Fibroblast of peridontal ligament (primary cell): ENCODE measurements around the gene MLXIP.

Experiments used
- DNase-seq: peaks from one replicate; pipeline ENCODE4 v3.0.0-alpha.2; 2010; ENCODE audit errors: extremely low read depth

MLXIP gene

DNA sequence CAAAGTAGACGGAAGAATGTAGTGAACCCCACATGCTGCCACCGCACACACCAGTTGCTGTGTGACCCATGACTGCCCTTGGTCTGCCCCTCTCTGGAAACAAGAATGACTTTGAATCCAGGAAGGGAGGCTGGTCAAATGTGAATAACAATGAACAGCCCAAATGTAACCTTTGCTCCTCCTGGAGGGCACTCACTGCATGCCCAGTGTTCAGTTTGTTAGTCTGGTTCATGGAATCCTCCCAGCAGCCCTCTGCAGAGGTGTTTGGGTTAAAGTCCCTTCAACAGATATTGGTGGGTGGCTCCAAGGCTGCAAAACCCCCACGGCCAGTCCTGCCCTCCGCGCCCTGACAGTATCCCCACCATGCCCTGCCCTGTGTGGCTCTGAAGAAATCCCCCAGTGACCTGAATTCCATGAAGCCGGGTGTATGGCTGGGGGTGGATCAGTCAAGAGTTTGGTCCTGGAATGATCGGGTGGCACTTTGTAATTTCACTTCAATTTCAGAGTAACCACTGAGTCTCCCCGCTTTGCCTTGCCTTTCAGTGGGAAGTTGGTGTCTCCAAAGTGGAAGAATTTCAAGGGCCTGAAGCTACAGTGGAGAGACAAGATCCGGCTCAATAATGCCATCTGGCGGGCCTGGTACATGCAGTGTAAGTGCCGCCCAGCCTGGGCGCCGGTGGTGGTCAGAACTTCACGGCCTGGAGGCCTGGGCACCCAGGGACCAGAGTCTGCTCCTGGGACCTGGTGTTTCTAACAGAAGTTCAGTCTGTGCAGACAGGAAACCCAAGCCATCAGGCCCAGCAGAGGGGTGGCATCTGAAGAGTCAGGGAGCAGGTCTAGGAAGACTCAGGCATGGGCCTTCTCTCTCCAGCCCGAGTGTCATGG, 48.4 kb downstream of the MLXIP start:
- DNase-seq = peak; percentile 67

DNA sequence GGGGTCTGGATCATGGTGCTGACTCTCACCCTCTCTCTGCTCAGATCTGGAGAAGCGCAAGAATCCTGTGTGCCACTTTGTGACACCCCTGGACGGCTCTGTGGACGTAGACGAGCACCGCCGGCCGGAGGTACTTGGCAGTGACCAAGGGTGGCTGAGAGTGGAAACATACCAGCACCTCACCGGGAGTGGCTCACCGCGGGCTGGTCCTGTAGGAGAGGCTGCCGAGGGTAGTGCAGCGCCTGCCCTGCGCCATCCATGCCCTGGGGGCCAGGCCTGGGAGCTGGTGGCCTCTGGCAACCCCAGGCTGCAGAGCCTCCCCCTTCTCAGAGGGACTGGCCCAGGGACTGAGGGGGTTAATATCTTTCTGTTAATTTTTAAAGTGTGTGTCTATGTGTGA, 49.3 kb downstream of the MLXIP start:
- no peak for DNase-seq

DNA sequence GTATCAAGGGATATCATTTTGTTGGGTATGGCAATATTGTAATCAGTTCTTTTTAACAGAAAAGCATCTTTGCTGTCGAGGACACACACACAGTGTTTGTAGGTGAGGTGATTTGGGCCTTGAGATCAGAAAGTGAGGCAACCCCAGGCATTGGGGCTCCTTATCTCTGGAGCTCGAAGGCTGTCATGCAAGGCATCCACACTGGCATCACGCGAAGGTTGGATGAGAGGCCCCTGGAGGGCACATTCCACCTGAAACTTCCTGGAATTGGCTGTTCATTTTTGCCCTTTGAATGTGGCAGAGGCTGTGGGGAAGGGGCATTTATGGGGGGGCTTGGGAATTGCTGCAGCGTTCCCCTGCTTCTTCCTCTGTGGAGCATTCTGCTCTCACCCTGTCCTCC, 49.9 kb downstream of the MLXIP start:
- no peak for DNase-seq

DNA sequence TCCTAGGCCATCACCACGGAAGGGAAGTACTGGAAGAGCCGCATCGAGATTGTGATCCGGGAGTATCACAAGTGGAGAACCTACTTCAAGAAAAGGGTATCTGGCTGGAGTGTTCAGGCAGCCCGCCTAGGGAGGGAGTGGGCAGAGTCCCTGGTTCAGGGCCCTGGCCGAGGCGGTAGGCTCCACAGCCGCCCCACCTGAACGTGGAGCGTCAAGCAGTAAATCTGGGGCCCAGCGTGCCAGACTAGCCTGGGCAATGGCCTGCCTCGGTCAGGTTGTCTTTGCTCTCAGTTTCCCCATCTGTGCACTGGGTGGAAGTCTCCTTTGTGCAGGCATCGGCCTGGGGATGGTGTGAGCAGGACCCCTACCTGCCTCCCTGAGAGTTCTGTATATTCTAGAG, 50.6 kb downstream of the MLXIP start:
- no peak for DNase-seq

DNA sequence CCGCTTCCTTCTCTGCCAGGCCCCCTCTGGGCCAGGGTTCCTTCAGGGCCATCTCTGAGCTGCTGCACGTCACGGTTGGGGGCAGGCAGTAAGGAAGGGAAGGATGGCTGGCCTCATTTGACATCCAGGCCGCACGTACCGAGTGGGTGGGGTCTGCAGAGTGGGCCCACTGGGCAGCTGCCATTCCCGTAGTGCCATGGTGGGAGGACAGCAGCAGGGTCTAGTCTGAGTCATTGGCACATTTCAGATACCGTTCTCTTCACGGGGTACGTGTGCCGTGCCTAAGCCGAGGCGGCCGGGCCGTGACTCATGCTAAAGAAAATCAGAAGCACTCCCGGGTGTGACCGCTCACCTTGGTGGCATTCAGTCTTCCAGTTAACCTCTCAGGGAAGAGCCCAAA, 51.6 kb downstream of the MLXIP start:
- DNase-seq = no peak

DNA sequence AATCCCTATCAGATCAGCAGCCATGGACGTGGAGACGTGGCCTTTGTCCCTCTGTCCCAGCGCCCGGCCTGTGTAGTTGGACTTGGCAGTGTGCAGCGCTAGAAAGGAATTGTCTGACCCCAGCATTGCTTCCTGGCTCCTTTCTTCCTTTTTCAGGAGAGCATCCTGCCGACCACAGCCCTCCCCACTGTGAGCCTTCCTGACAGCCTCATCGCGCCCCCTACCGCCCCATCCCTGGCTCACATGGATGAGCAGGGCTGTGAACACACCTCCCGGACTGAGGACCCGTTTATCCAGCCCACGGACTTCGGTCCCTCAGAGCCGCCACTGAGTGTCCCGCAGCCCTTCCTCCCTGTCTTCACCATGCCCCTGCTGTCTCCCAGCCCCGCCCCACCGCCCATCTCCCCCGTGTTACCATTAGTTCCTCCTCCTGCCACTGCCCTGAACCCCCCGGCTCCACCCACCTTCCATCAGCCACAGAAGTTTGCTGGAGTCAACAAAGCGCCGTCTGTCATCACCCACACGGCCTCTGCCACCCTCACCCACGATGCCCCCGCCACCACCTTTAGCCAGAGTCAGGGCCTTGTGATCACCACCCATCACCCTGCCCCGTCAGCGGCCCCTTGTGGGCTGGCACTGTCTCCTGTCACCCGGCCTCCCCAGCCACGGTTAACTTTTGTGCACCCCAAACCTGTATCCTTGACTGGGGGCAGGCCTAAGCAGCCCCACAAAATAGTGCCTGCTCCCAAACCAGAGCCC, 54.8 kb downstream of the MLXIP start:
- DNase-seq = no peak

DNA sequence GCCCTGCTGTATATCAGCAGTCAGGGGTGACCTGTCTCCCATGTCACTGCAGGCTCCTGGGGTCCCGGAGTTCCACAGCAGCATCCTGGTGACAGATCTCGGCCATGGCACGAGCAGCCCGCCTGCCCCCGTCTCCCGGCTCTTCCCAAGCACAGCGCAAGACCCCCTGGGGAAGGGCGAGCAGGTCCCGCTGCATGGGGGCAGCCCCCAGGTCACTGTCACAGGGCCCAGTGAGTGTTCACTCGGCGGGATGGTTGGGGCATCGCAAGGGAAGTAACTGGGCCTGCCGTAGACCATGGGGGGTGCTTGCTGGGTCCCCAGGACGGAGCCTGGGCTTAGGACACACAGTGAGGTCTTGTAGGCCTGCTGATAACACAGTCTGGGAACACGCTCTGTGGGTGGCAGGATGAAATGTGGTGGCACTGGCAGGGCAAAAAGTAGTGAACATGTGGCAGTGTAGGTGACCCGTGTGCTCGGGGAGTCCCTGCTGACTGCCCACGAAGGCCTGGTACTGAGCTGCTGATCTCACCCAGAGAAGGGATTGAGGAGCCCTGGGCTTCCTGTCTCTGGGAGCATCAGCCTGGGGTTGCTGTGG, 57.0 kb downstream of the MLXIP start:
- DNase-seq = no peak

DNA sequence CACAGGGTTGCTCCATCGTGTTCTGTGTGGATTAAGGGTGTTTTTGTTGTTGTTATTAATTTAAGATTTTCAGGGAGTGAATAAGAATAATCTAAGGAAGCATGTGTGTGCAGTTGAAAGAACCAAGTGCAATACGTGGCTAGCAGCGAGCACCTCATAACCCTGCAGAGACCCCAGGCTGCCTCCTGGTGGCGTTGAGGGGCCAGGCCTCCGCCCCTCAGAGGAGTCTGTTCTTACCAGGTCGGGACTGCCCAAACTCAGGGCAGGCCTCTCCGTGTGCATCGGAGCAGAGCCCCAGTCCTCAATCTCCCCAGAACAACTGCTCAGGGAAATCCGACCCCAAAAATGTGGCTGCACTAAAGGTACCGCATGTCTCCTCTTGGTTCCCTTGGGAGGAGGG, 58.7 kb downstream of the MLXIP start:
- DNase-seq = no peak

DNA sequence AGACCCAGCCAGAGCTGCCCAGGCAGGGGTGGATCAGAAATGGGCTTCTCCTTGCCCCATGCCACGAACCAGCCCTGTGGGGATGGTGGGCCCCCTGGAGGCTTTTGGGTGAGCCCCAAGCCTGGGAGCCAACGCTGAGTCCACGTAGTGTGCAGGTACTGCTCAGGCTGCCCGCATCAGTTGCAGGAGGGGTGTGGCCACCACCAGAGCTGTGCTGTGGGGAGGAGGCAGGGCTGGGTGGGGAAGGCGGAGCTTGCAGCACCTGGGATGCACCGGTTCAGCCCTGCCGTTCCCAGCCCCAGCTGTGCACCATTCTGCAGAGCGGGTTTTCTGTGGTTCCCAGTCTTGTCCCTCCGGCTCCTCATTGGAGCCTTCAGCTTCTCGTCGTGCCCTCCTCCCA, 59.1 kb downstream of the MLXIP start:
- no peak for DNase-seq

DNA sequence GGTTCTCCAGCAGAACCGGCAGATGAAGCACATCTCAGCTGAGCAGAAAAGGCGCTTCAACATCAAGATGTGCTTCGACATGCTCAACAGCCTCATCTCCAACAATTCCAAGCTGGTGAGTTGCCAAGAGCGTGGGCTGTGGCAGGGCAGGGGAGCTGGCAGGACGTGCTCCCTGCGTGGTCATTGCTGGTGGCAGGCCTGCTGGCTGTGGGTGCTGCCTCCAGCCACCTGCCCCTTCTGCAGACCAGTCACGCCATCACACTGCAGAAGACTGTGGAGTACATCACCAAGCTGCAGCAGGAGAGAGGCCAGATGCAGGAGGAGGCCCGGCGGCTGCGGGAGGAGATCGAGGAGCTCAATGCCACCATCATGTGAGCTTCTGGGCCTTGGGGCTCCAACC, 59.6 kb downstream of the MLXIP start:
- no peak for DNase-seq

DNA sequence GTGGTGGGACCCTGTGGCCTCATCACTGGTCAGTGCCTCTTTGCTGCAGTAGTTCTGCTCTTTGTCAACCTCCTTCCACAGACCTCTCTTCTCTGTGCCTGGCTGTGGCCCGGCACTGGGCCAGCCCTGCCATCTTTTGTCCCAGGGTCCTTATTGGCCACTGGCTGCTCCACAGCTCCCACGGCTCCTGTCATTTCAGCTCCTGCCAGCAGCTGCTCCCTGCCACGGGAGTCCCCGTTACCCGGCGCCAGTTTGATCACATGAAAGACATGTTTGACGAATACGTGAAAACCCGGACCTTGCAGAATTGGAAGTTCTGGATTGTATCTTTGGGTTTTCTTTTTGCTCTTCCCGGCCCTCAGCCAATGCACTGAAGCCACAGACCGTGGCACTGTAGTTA, 60.1 kb downstream of the MLXIP start:
- DNase-seq = no peak

DNA sequence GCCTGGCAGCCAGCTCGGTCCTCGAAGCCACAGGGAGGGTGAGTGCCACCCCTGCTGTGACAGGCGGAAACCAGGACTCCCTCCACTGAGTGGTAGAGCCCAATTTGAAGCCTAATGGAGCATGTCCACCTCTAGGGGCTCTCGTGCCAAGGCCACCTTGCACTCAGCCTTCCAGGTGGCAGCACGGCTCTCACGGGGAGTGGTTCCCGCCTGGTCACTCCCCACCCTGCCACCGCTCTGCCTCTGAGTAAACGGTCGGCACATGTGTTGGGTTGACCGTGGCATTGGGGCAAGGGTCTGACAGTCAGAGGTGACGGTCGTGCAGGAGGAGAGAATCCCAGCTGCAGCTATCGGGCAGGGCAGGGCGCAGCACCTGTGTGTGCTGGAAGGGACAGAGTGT, 60.7 kb downstream of the MLXIP start:
- DNase-seq = no peak

DNA sequence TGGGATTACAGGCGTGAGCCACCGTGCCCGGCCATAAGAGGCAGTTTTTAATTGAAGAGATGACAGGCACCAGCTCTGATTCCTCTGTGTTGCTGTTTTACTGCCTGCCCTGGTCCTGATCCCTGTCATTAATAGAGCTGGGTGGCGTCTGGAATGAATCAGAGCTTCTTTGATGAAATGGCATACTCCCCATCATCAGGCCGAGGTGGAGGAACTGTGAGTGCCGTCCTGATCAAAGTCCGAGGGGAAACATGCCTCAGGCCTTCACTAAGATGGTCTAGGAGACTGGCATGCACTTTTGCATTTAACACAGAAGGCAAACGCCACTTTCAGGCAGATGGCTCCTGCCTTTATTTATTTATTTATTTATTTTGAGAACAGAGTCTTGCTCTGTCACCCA, 61.4 kb downstream of the MLXIP start:
- DNase-seq = no peak

DNA sequence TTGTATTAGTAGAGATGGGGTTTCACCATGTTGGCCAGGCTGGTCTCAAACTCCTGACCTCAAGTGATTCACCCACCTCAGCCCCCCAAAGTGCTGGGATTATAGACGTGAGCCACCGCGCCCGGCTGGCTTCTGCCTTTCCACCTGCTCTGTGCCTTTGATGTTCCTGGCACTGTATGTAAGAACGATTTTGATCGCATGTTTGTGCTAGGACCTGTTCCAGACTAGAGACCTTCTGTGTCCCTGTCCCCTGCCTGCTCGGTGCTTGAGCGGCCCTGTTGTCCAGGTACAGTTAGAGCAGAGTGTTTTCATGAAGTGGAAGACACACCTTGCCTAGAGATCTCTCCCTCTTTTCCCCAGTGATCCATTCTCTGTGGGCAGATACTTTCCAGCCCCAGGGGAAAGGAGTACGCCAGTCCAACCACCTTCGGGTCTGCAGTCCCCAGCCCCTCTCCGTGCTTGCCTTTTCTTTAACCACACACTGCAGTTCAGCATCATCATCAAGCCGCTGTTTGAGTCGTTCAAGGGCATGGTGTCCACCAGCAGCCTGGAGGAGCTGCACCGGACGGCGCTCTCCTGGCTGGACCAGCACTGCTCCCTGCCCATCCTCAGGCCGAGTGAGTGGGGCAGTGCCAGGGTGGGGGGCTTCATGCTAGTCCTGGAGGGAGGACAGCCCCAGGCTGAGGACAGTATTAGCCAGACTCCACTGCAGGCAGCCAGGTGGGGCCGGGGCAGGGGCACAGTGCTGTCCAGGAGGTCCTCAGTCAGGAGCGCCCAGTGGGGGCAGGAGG, 62.1 kb downstream of the MLXIP start:
- DNase-seq = no peak

DNA sequence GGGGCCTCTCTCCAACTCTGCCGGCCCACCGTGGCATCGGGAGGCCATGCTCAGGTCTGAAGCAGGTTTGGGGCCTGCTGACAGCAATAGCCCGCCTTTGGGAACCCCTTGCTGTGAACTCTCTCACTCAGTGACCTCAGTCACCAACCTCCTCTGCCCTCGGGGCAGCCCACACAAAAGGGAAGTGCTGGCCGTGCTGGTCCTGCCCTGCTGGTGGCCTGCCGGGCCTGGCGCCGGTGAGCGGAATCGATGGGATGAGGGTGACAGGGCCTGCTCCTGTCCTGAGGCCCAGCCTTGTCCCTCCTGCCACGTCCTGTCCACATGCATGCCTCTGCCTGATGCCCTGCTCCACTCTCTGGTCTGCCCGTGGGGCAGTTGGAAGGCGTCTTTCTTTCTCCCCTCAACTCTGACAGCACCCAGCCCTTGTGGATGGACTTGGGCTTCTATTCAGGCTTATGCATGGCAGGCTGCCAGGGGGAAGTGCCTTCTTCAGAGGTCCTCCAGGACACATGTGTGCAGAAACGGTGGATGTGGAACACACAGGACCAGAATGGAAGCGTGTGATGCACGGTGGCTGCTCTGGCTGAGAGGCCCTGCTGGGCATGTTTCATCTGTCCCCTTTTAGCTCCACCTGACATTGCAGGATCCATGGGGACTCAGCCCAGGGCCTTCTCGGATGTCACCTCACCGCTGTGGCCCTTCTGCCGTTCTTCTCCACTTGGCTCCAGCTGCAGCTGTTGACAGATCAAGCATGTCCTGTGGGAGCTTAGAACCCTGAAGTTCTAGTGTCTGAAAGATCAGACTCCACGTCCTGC, 63.6 kb downstream of the MLXIP start:
- DNase-seq = no peak

DNA sequence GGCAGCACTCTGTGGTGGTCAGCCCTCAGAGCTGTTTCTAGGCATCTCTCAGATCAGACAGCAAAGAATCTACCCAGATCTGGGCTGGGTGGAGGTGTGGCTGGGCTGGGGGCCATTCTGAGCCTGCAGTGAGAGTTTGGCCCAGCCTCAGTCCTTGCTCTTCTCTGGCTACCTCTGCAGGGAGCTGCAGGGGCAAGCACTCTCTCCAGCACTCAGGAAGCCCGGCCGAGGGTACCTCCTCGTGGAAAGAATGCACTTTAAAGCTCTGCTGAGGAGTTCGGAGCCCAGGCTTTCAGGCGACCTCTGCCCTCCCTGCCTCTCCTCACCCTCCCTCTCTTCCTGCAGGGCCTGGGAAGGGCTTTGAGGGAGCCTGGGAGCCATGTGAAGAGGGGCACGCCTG, 64.3 kb downstream of the MLXIP start:
- DNase-seq = no peak

DNA sequence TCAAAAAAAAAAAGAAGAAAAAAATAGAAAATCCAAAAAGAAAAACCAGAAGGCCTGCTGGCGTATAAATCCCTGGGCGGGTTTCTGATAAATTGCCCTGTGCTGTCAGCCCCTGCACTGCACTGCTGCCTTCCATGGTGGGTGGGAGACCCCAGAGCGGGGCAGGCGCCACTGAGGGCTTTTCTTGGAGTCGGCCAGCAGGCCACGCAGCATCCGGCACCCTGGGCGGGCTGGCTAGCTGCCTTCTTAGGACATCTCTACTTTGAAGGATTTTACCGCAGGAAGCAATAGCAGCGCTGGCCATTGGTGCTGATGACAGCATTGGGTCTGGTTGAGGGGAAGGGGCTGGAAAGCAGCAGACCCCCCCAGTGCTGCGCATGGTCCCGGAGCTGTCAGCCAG, 66.3 kb downstream of the MLXIP start:
- DNase-seq = no peak

DNA sequence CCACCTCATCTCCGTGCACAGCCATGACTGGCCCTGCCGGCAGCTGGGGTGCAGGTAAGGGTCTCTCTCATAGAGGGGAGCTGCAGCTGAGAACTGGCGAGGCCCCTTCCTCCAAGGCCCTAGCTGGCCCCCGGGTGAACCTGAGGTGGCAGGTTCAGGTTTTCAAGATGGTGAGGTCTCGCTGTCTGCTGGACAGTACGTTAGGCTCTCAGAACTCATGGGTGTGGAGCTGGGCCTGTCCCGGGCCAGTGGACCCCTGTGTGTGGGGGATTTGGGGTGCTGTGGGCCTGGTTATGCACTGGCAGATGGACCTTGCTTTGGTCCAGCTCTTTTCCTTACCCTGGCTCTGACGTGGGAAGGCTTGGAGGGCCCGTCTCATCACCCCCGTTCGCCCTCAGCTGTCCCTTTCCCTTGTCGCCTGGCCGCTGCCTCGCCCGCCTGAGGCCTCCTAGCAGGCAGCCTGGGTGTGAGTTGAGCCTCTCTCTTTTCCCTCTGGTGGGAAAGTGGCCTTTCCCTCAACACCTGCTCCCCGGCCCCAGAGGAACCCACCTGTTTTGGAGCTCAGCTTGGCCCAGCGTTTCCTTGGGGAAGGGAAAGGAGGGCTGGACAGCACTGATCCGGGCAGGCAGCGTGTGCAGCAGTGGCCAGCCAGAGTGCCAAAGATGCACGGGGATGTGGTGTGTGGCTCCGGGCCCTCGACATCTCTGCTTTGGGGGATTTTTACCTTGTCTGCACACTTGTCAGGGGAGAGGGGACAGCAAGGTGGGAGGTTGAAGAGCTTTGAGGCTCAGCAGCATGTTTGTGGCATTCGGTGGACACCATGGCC, 67.2 kb downstream of the MLXIP start:
- DNase-seq = no peak

DNA sequence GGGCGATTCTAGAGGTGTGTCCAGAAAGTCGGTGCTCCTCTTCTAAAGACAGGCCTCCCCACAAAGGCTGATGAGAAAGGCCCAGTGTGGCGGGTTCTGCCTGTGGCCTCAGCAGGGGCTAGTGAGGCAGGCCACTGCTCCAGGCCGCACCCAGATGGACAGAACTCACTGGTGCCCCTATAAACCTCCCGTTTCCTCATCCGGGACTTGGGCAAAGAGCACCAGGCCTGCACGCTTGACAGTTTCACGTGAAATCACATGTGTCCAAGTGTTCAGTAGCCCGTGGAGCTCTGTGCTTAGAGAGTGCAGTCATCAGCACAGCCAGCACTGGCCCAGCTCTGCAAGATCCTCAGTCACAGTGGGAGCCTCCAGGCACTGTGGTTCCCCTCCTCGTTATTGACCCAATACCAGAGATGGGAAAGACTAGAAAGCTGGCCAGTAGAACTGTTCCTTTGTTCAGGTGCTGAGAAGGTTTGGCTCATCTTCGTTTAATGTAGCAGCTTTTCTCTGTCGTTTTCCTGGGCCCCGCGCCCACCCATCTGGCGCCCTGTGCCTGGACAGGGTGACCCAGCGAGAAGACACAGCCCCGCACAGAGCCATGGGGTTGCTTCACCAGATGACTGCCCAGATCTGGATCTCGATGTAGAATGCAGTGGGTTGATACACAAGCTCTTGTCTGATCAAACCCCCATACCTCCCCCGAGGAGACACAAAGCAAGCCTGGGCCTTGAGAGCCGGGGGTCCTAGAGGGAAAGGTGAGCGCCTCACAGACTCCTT, 69.1 kb downstream of the MLXIP start:
- DNase-seq = no peak

DNA sequence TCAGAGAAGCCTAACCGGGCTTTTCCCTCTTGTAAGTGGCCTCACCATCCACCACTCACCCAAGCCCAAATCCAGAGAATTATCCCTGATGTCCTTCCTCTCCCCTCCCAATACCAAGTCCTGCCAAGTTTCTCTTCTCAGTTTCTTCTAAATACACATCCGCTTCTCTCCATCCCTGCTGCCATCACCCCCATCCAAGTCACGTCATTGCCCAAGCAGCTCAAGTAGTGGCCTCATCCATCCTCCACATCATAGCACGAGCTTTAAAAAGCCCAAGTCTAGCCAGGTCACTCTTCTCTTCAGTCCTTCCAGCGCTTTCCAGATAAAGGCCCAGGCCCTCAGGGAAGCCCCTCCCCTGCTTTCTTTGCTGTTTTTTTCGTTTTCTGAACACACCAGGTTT, 70.1 kb downstream of the MLXIP start:
- peak; percentile 54 for DNase-seq
